BLaER1 (cell line): ENCODE measurements around the gene TNFAIP8.

Source experiments
- H3K27ac ChIP-seq: shearing (Covaris generic); formaldehyde crosslinking; 2 replicates; pipeline ENCODE4 v1.8.1; 2022
- H3K27me3 ChIP-seq: shearing (Covaris generic); formaldehyde crosslinking; 2 replicates; pipeline ENCODE4 v1.8.1; 2022
- H3K36me3 ChIP-seq: shearing (Covaris generic); formaldehyde crosslinking; 2 replicates; pipeline ENCODE4 v1.8.1; 2022
- H3K4me1 ChIP-seq: shearing (Covaris generic); formaldehyde crosslinking; 2 replicates; pipeline ENCODE4 v1.8.1; 2022
- H3K4me2 ChIP-seq: shearing (Covaris generic); formaldehyde crosslinking; 2 replicates; pipeline ENCODE4 v1.8.1; 2022
- H3K4me3 ChIP-seq: shearing (Covaris generic); formaldehyde crosslinking; 2 replicates; pipeline ENCODE4 v1.8.1; 2022
- H3K9ac ChIP-seq: shearing (Covaris generic); formaldehyde crosslinking; 2 replicates; pipeline ENCODE4 v1.8.1; 2022
- H3K9me3 ChIP-seq: shearing (Covaris generic); formaldehyde crosslinking; 2 replicates; pipeline ENCODE4 v1.8.1; 2022
- H4K20me1 ChIP-seq: shearing (Covaris generic); formaldehyde crosslinking; 2 replicates; pipeline ENCODE4 v1.8.1; 2022
- Cebpa-rat ChIP-seq: shearing (Covaris generic); IDR thresholded peaks from 2 replicates; pipeline ENCODE4 v1.8.1; 2022

The TNFAIP8 gene

DNA sequence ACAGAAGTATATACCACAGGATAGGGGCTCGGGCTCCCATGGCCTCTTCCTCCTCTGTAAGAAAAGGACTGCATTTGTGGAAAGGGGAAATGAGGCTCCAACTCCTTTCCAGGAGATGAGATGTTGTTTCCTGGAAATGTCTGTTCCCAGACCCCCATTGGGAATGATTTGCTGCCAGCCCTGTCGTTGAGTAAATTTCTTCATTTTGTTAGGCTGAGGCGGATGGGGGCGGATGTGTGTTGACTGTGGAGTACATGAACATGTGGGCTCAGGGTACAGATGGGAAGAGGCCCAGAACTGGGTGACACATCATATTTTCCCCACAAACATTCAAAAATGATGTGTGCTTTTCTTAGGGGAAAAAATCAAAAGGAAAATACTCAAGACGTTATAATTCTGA is 28.8 kb upstream of the TNFAIP8 start:
- TF ChIP-seq Cebpa-rat = no peak
- no peaks in the 10 kb centered on the region for H4K20me1 ChIP-seq
- peak overlapping the region; percentile 25; the same call in 1 of the 2 replicates for H3K4me2 ChIP-seq
- H3K27me3 ChIP-seq = no peaks in the 10 kb centered on the region
- H3K4me1 ChIP-seq = peaks cover 70% of the 10 kb centered on the region
- peak overlapping the region; percentile 46; the same call in 1 of the 2 replicates for H3K27ac ChIP-seq
- peaks cover 5% of the 10 kb centered on the region; the same call in 1 of the 2 replicates for H3K9me3 ChIP-seq
- no peak overlapping the region for H3K9ac ChIP-seq
- H3K36me3 ChIP-seq = peaks cover 17% of the 10 kb centered on the region
- no peak overlapping the region for H3K4me3 ChIP-seq

- TF ChIP-seq Cebpa-rat = no peak
- Histone ChIP-seq H3K27me3 (no peaks in the 10 kb centered on the region), H3K9me3 (peaks cover 5% of the 10 kb centered on the region; the same call in 1 of the 2 replicates), H3K27ac (peak overlapping the region; percentile 61), H4K20me1 (no peaks in the 10 kb centered on the region), H3K9ac (no peak overlapping the region), H3K4me1 (peaks cover 79% of the 10 kb centered on the region), H3K36me3 (peaks cover 17% of the 10 kb centered on the region), H3K4me2 (peak overlapping the region; percentile 58), H3K4me3 (no peak overlapping the region)
These were observed 26.8 kb upstream of the TNFAIP8 start for GRCh38 chr5:119328753-119329602.

DNA sequence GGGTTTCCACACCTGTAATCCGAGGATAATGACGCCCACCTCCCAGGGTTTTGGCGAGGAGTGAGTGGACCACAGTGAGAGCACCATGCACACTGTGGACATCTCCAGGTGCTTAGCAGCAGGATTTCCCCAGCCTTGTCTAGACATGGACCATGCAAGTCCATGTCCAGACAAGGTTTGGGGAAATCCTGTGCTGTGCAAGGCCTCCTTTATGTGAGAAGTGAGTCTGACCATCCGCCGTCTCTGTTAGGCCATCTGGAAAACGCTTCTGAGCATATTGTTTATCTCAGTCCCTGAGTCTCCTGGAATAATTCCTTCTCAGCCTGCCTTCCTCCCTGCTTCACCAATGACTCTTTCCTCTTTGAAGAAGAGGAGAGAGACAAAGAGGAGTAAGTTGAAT is 26.2 kb upstream of the TNFAIP8 start:
- H3K4me1 ChIP-seq = peaks cover 84% of the 10 kb centered on the region
- no peaks in the 10 kb centered on the region for H3K27me3 ChIP-seq
- H3K36me3 ChIP-seq = peaks cover 17% of the 10 kb centered on the region
- H3K9me3 ChIP-seq = peaks cover 5% of the 10 kb centered on the region; the same call in 1 of the 2 replicates
- no peak for TF ChIP-seq Cebpa-rat
- H3K9ac ChIP-seq = no peak overlapping the region
- no peaks in the 10 kb centered on the region for H4K20me1 ChIP-seq
- H3K4me3 ChIP-seq = no peak overlapping the region
- H3K4me2 ChIP-seq = peak overlapping the region; percentile 58
- H3K27ac ChIP-seq = peak overlapping the region; percentile 61

DNA sequence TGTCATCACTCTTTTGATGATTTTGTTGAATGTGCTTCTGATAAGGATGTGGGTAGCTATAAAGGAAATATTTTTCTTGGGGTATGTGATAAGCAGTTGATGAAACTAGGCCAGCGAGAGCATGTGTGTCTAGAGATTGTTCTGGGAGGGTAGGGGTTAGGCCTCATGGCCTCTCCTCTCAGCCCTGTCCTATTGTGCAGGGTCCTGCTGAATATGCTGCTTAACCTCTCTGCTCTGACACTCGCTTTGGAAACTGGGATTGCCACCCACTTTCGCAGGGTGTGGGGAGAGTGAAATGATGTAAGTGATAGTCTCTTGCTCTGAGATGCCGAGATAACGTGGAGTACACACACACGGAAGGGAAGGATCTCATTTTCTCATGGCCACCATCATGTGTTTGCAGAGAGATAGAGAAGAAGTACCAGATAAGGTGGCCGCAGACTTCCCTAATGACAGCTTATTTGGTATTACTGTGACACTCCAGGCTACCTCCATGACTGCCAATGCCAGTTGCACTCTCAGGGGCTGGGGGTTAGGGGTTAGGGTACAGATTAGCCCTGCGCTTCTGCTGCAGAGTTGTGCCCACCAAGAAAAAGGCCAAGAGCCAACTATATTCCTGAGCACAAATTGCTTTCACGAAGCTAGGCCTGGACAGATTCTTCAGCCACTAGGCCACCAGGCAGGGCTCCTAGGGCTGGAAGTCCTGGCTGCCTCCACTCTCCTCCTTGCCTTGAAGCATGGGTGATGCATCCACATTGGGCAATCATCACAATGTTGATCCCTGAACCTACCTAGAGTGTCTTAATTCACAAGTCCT is 25.2 kb upstream of the TNFAIP8 start:
- Histone ChIP-seq H3K4me1 (peaks cover 92% of the 10 kb centered on the region), H3K9ac (no peak overlapping the region), H3K27me3 (no peaks in the 10 kb centered on the region), H3K4me2 (peak overlapping the region; percentile 58), H3K9me3 (peaks cover 5% of the 10 kb centered on the region; the same call in 1 of the 2 replicates), H3K27ac (peak overlapping the region; percentile 61), H3K4me3 (no peak overlapping the region), H3K36me3 (peaks cover 17% of the 10 kb centered on the region), H4K20me1 (no peaks in the 10 kb centered on the region)
- no peak for TF ChIP-seq Cebpa-rat

GRCh38 chr5:119331566-119332095 is 24.2 kb upstream of the TNFAIP8 start:
- peak overlapping the region; percentile 61; the same call in 1 of the 2 replicates for H3K27ac ChIP-seq
- H3K9ac ChIP-seq = no peak overlapping the region
- no peaks in the 10 kb centered on the region for H4K20me1 ChIP-seq
- TF ChIP-seq Cebpa-rat = no peak
- H3K9me3 ChIP-seq = peaks cover 5% of the 10 kb centered on the region; the same call in 1 of the 2 replicates
- H3K4me3 ChIP-seq = no peak overlapping the region
- H3K4me2 ChIP-seq = peak overlapping the region; percentile 58; the same call in 1 of the 2 replicates
- H3K4me1 ChIP-seq = peaks cover 92% of the 10 kb centered on the region
- H3K36me3 ChIP-seq = peaks cover 17% of the 10 kb centered on the region
- no peaks in the 10 kb centered on the region for H3K27me3 ChIP-seq

GRCh38 chr5:119332208-119332607 is 23.6 kb upstream of the TNFAIP8 start:
- peaks cover 92% of the 10 kb centered on the region for H3K4me1 ChIP-seq
- no peak overlapping the region for H3K9ac ChIP-seq
- H3K4me3 ChIP-seq = no peak overlapping the region
- peaks cover 17% of the 10 kb centered on the region for H3K36me3 ChIP-seq
- 0 out of 2 replicates have a peak overlapping the region, but pooled peaks have one; percentile 10 for H3K27ac ChIP-seq
- no peaks in the 10 kb centered on the region for H3K27me3 ChIP-seq
- no peaks in the 10 kb centered on the region for H4K20me1 ChIP-seq
- no peak for TF ChIP-seq Cebpa-rat
- H3K4me2 ChIP-seq = peak overlapping the region; percentile 46; the same call in 1 of the 2 replicates
- H3K9me3 ChIP-seq = peaks cover 5% of the 10 kb centered on the region; the same call in 1 of the 2 replicates

DNA sequence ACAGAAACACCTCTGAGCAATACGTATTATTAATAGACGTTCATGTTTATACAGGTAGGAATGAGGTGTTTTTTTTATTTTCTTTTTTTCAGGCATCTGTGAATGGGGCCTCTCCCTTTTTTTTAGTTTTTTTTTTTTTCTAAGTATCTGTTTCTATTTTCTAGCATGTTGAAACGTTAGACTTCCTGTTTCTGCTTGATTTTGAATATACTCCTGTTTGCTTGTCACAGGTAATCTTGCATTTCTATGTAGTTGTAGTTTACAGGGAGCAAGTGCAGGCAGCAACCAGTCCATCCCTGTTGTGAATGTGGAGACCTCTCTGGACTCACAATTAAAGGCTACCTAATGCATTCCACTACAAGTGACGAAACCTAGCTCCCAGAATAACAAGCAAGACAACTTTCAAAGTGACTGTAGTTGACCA is 22.8 kb upstream of the TNFAIP8 start:
- no peak overlapping the region for H3K4me3 ChIP-seq
- H3K27ac ChIP-seq = peak overlapping the region; percentile 10; the same call in 1 of the 2 replicates
- peak overlapping the region; percentile 46 for H3K4me2 ChIP-seq

GRCh38 chr5:119333421-119333851 is 22.4 kb upstream of the TNFAIP8 start:
- Histone ChIP-seq H3K4me1 (peaks cover 98% of the 10 kb centered on the region), H4K20me1 (no peaks in the 10 kb centered on the region), H3K27me3 (no peaks in the 10 kb centered on the region), H3K9me3 (peaks cover 5% of the 10 kb centered on the region; the same call in 1 of the 2 replicates), H3K9ac (no peak overlapping the region), H3K27ac (peak overlapping the region; percentile 10; the same call in 1 of the 2 replicates), H3K4me2 (peak overlapping the region; percentile 46), H3K4me3 (no peak overlapping the region), H3K36me3 (peaks cover 17% of the 10 kb centered on the region)
- TF ChIP-seq Cebpa-rat = no peak

More for the DNA sequence above, 22.8 kb upstream of the TNFAIP8 start:
- no peaks in the 10 kb centered on the region for H4K20me1 ChIP-seq
- H3K9ac ChIP-seq = no peak overlapping the region
- peaks cover 17% of the 10 kb centered on the region for H3K36me3 ChIP-seq
- peaks cover 5% of the 10 kb centered on the region; the same call in 1 of the 2 replicates for H3K9me3 ChIP-seq
- TF ChIP-seq Cebpa-rat = no peak
- peaks cover 94% of the 10 kb centered on the region for H3K4me1 ChIP-seq
- H3K27me3 ChIP-seq = no peaks in the 10 kb centered on the region

- no peak overlapping the region for H3K4me3 ChIP-seq
- H3K9ac ChIP-seq = no peak overlapping the region
- H3K36me3 ChIP-seq = peaks cover 13% of the 10 kb centered on the region; the same call in 1 of the 2 replicates
- no peaks in the 10 kb centered on the region for H3K27me3 ChIP-seq
- peak overlapping the region; percentile 93 for H3K27ac ChIP-seq
- no peak for TF ChIP-seq Cebpa-rat
- peaks cover 5% of the 10 kb centered on the region; the same call in 1 of the 2 replicates for H3K9me3 ChIP-seq
- no peaks in the 10 kb centered on the region for H4K20me1 ChIP-seq
- peak overlapping the region; percentile 87 for H3K4me2 ChIP-seq
- peaks cover 98% of the 10 kb centered on the region for H3K4me1 ChIP-seq
These were observed 20.6 kb upstream of the TNFAIP8 start for GRCh38 chr5:119335261-119335677.
